HEK293 (cell line): ENCODE data around the gene HOXA10.

Experiments
- HOXC10 ChIP-seq: sonication (generic); formaldehyde crosslinking; IDR thresholded peaks from 2 replicates; pipeline ENCODE4 v1.8.1; 2023; ENCODE audit warnings: mild to moderate bottlenecking, missing genetic modification reagents
- KLF1 ChIP-seq: fragments of 450-650 bp; formaldehyde crosslinking; IDR thresholded peaks from 2 replicates; pipeline ENCODE4 v1.5.1; 2016; ENCODE audit warnings: missing biosample characterization, missing genetic modification characterization
- PATZ1 ChIP-seq: fragments of 450-650 bp; formaldehyde crosslinking; IDR thresholded peaks from 2 replicates; pipeline ENCODE4 v1.5.1; 2016; ENCODE audit warnings: missing biosample characterization, missing genetic modification characterization
- PRDM1 ChIP-seq: fragments of 450-650 bp; formaldehyde crosslinking; IDR thresholded peaks from 2 replicates; pipeline ENCODE4; 2016; ENCODE audit warnings: missing biosample characterization, missing genetic modification characterization
- PRDM2 ChIP-seq: fragments of 450-650 bp; formaldehyde crosslinking; IDR thresholded peaks from 2 replicates; pipeline ENCODE4 v1.5.1; 2016; ENCODE audit warnings: missing biosample characterization, missing genetic modification characterization, borderline replicate concordance
- ZBTB8A ChIP-seq: fragments of 450-650 bp; formaldehyde crosslinking; IDR thresholded peaks from 2 replicates; pipeline ENCODE4 v1.5.1; 2016; ENCODE audit warnings: missing biosample characterization, missing genetic modification characterization
- ZEB2 ChIP-seq: fragments of 450-650 bp; formaldehyde crosslinking; IDR thresholded peaks from 2 replicates; pipeline ENCODE4 v1.5.1; 2016; ENCODE audit warnings: missing biosample characterization, missing genetic modification characterization
- ZFHX2 ChIP-seq: fragments of 450-650 bp; formaldehyde crosslinking; conservative IDR thresholded peaks from 2 replicates; pipeline ENCODE4 v1.5.1; 2016; ENCODE audit warnings: missing biosample characterization, missing genetic modification characterization
- ZFP37 ChIP-seq: fragments of 450-650 bp; formaldehyde crosslinking; IDR thresholded peaks from 2 replicates; pipeline ENCODE4 v1.5.1; 2016; ENCODE audit warnings: missing biosample characterization, missing genetic modification characterization
- ZNF121 ChIP-seq: fragments of 450-650 bp; formaldehyde crosslinking; IDR thresholded peaks from 2 replicates; pipeline ENCODE4 v1.5.1; 2016; ENCODE audit warnings: missing biosample characterization, missing genetic modification characterization
- ZNF146 ChIP-seq: fragments of 450-650 bp; formaldehyde crosslinking; IDR thresholded peaks from 2 replicates; pipeline ENCODE4 v1.5.1; 2016; ENCODE audit warnings: missing biosample characterization, missing genetic modification characterization
- ZNF18 ChIP-seq: fragments of 450-650 bp; formaldehyde crosslinking; IDR thresholded peaks from 2 replicates; pipeline ENCODE4 v1.5.1; 2016; ENCODE audit warnings: missing biosample characterization, missing genetic modification characterization
- ZNF24 ChIP-seq: fragments of 450-650 bp; formaldehyde crosslinking; IDR thresholded peaks from 2 replicates; pipeline ENCODE4 v1.5.1; 2016; ENCODE audit warnings: missing biosample characterization, missing genetic modification characterization
- ZNF362 ChIP-seq: fragments of 450-650 bp; formaldehyde crosslinking; IDR thresholded peaks from 2 replicates; pipeline ENCODE4 v1.5.1; 2016; ENCODE audit warnings: missing biosample characterization, missing genetic modification characterization
- ZNF433 ChIP-seq: fragments of 450-650 bp; formaldehyde crosslinking; IDR thresholded peaks from 2 replicates; pipeline ENCODE4 v1.5.1; 2016; ENCODE audit warnings: missing biosample characterization, missing genetic modification characterization, low read depth
- ZNF501 ChIP-seq: fragments of 450-650 bp; formaldehyde crosslinking; IDR thresholded peaks from 2 replicates; pipeline ENCODE4 v1.5.1; 2016; ENCODE audit warnings: missing biosample characterization, missing genetic modification characterization
- ZNF518A ChIP-seq: fragments of 450-650 bp; formaldehyde crosslinking; conservative IDR thresholded peaks from 2 replicates; pipeline ENCODE4 v1.5.1; 2016; ENCODE audit warnings: low read depth, missing biosample characterization, missing genetic modification characterization
- ZNF530 ChIP-seq: fragments of 450-650 bp; formaldehyde crosslinking; IDR thresholded peaks from 2 replicates; pipeline ENCODE4 v1.5.1; 2016; ENCODE audit warnings: low read depth, missing biosample characterization, missing genetic modification characterization
- ZNF660 ChIP-seq: fragments of 450-650 bp; IDR thresholded peaks from 2 replicates; pipeline ENCODE4 v1.5.1; 2018; ENCODE audit warnings: missing biosample characterization, mild to moderate bottlenecking, missing genetic modification characterization
- ZNF692 ChIP-seq: fragments of 450-650 bp; formaldehyde crosslinking; IDR thresholded peaks from 2 replicates; pipeline ENCODE4 v1.5.1; 2016; ENCODE audit warnings: missing biosample characterization, missing genetic modification characterization
- ZXDB ChIP-seq: fragments of 450-650 bp; formaldehyde crosslinking; IDR thresholded peaks from 2 replicates; pipeline ENCODE4 v1.5.1; 2016; ENCODE audit warnings: missing biosample characterization, missing genetic modification characterization

Gene HOXA10

GRCh38 chr7:27185013-27185853, 11.1 kb upstream of the HOXA10 start, which contains the start of gene HOXA11 (continued):
- 0 out of 2 replicates have a peak, but pooled peaks have one; percentile 57 for TF ChIP-seq ZNF501 (tag by site-specific recombination)
- TF ChIP-seq ZNF518A (tag by site-specific recombination): 0 out of 2 replicates have a peak, but pooled peaks have one; percentile 19
- TF ChIP-seq ZNF121: no peak
- TF ChIP-seq PRDM2 (tag by site-specific recombination): no peak
- TF ChIP-seq PATZ1 (tag by site-specific recombination): peak; percentile 94
- TF ChIP-seq ZNF433 (tag by site-specific recombination): no peak
- TF ChIP-seq ZNF24 (tag by site-specific recombination): peak; percentile 13; the same call in 1 of the 2 replicates
- 0 out of 2 replicates have a peak, but pooled peaks have one; percentile 5 for TF ChIP-seq ZFHX2
- TF ChIP-seq HOXC10 (CRISPR knock-in tag): no peak
- TF ChIP-seq PRDM1 (tag by site-specific recombination): peak; percentile 70; the same call in 1 of the 2 replicates
- TF ChIP-seq ZXDB (tag by site-specific recombination): peak; percentile 92
- TF ChIP-seq ZNF530 (tag by site-specific recombination): no peak
- peak; percentile 1; the same call in 1 of the 2 replicates for TF ChIP-seq ZNF660 (tag by site-specific recombination)
- TF ChIP-seq ZNF692 (tag by site-specific recombination): 0 out of 2 replicates have a peak, but pooled peaks have one; percentile 9
- no peak for TF ChIP-seq KLF1 (tag by site-specific recombination)
- TF ChIP-seq ZNF146 (tag by site-specific recombination): 0 out of 2 replicates have a peak, but pooled peaks have one; percentile 8
- peak; percentile 100 for TF ChIP-seq ZNF18 (tag by site-specific recombination)
- peak; percentile 31; the same call in 1 of the 2 replicates for TF ChIP-seq ZNF362 (tag by site-specific recombination)
- TF ChIP-seq ZBTB8A: peak; percentile 69
- peak; percentile 71 for TF ChIP-seq ZEB2
- TF ChIP-seq ZFP37 (tag by site-specific recombination): peak; percentile 70; the same call in 1 of the 2 replicates
